Measurements from ENCODE around the gene HOXA4.

GRCh38 chr7:27101171-27101956, 29.2 kb downstream of the HOXA4 start:
- TF ChIP-seq, protein P1, sequence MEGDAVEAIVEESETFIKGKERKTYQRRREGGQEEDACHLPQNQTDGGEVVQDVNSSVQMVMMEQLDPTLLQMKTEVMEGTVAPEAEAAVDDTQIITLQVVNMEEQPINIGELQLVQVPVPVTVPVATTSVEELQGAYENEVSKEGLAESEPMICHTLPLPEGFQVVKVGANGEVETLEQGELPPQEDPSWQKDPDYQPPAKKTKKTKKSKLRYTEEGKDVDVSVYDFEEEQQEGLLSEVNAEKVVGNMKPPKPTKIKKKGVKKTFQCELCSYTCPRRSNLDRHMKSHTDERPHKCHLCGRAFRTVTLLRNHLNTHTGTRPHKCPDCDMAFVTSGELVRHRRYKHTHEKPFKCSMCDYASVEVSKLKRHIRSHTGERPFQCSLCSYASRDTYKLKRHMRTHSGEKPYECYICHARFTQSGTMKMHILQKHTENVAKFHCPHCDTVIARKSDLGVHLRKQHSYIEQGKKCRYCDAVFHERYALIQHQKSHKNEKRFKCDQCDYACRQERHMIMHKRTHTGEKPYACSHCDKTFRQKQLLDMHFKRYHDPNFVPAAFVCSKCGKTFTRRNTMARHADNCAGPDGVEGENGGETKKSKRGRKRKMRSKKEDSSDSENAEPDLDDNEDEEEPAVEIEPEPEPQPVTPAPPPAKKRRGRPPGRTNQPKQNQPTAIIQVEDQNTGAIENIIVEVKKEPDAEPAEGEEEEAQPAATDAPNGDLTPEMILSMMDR (IDR thresholded peaks at IDR 0.05; ENCODE audit: insufficient read depth, low read length): no peak
- TF ChIP-seq SPI1 (IDR thresholded peaks at IDR 0.05; ENCODE audit: borderline replicate concordance, low read depth) (no peak), POLR2AphosphoS5 (IDR thresholded peaks at IDR 0.05; ENCODE audit: low read depth) (no peak), REST (IDR thresholded peaks at IDR 0.05; ENCODE audit: insufficient replicate concordance, low read depth) (no peak), GABPA (IDR thresholded peaks at IDR 0.05; ENCODE audit: low read depth) (no peak)

All from HL-60 (cell line).